Putamen (tissue), 1 donor: Measurements from ENCODE around the gene MASP1.

Source experiments
- DNase-seq: peaks from one replicate; pipeline ENCODE4 v3.0.0-alpha.2; 2016; ENCODE audit warnings: low spot score

The MASP1 gene

GRCh38 chr3:187293516-187294430, 2.2 kb upstream of the MASP1 start:
- no peak for DNase-seq

GRCh38 chr3:187292631-187293515, 1.3 kb upstream of the MASP1 start:
- DNase-seq: no peak

GRCh38 chr3:187292181-187292580, 644 bp upstream of the MASP1 start:
- DNase-seq: no peak

GRCh38 chr3:187291001-187291511, 481 bp downstream of the MASP1 start:
- DNase-seq: no peak

GRCh38 chr3:187290503-187290902, 1.0 kb downstream of the MASP1 start:
- DNase-seq: no peak

GRCh38 chr3:187288855-187289605, 2.5 kb downstream of the MASP1 start:
- DNase-seq: no peak

- DNase-seq: no peak
These were observed 3.2 kb downstream of the MASP1 start for GRCh38 chr3:187288131-187288854.

GRCh38 chr3:187287256-187287655, 4.3 kb downstream of the MASP1 start:
- DNase-seq: no peak

- DNase-seq: no peak
These were observed 5.0 kb downstream of the MASP1 start for GRCh38 chr3:187286467-187287059.

- DNase-seq: no peak
These were observed 10.3 kb downstream of the MASP1 start for GRCh38 chr3:187281191-187281714.

- no peak for DNase-seq
These were observed 10.9 kb downstream of the MASP1 start for GRCh38 chr3:187280644-187281043.

- no peak for DNase-seq
These were observed 14.4 kb downstream of the MASP1 start for GRCh38 chr3:187277129-187277462.

- DNase-seq: no peak
These were observed 15.0 kb downstream of the MASP1 start for GRCh38 chr3:187276397-187277128.

GRCh38 chr3:187274977-187275338, 16.6 kb downstream of the MASP1 start:
- peak; percentile 38 for DNase-seq

- no peak for DNase-seq
These were observed 17.1 kb downstream of the MASP1 start for GRCh38 chr3:187274315-187274976.

- no peak for DNase-seq
These were observed 20.0 kb downstream of the MASP1 start for GRCh38 chr3:187271582-187271981.

- no peak for DNase-seq
These were observed 22.1 kb downstream of the MASP1 start for GRCh38 chr3:187269486-187269885.

- no peak for DNase-seq
These were observed 24.2 kb downstream of the MASP1 start for GRCh38 chr3:187267306-187267705.

- DNase-seq: no peak
These were observed 24.8 kb downstream of the MASP1 start for GRCh38 chr3:187266691-187267090.
